ENCODE measurements around the gene PANK3. TPM values are rescaled to one million over a fixed set of nuclear protein-coding genes. Genes with fewer than 3 reads are reported as not detected.

The PANK3 gene
- total and polyA plus RNA-seq, 7 experiments from 2014 or later: 1.5 to 52.2 (median 36.0) TPM

- peaks cover 0 to 5% (median 0%) of the 10 kb centered on the region in 5 donors for H3K36me3 Mint-ChIP-seq
- peaks cover 8 to 20% (median 16%) of the 10 kb centered on the region in 7 donors for H3K4me1 Mint-ChIP-seq
- no peaks in the 10 kb centered on the region for H3K27me3 Mint-ChIP-seq
- ATAC-seq (peak; percentile 98), DNase-seq (peak in 7 of 9 donors; percentile 25 to 61 (median 55))
- Histone ChIP-seq H3K36me3 (ENCODE audit: control insufficient read depth in 2 of 3, insufficient read depth in 3 of 3, low read length in 3 of 3) (no peaks in the 10 kb centered on the region), H3K9me3 (ENCODE audit: control insufficient read depth in 2 of 3, low read length in 3 of 3) (no peaks in the 10 kb centered on the region), H3K27ac (ENCODE audit: low read depth, low read length) (peak overlapping the region; percentile 47), H3K4me1 (ENCODE audit: control insufficient read depth in 2 of 2, insufficient read depth in 2 of 2, low read length in 2 of 2) (peaks cover 4 to 9% of the 10 kb centered on the region in 2 donors), H3K4me3 (ENCODE audit: low read length) (peak overlapping the region; percentile 19), H3K27me3 (ENCODE audit: control insufficient read depth in 2 of 2, insufficient read depth in 2 of 2, low read length in 2 of 2) (no peaks in the 10 kb centered on the region)
- POLR2A ChIA-PET: interaction anchor here (1.1 kb wide), 1 partner anchor 29 kb away, joined by 6 read pairs; no protein-coding TSS in a partner anchor
- peaks cover 0 to 3% (median 0%) of the 10 kb centered on the region in 11 donors for H3K9me3 Mint-ChIP-seq
- peak overlapping the region in 8 of 10 donors; percentile 33 to 83 (median 68) for H3K4me3 Mint-ChIP-seq
- H3K27ac Mint-ChIP-seq: peak overlapping the region in 8 of 9 donors; percentile 62 to 89 (median 84)
- CTCF ChIA-PET: interaction anchor here (0.6 kb wide), 1 partner anchor 44 kb away, joined by 3 read pairs; no protein-coding TSS in a partner anchor
- intact Hi-C loops (cut with micrococcal nuclease): loop anchor here (1.0 to 5.0 kb wide), 5 partner anchors 34 to 970 kb away; partner anchors contain the start of genes PANK3 (in 1 of the 2), RARS1 (in 1 of the 2) and SPDL1 (in 1 of the 2)
Measured at GRCh38 chr5:168612996-168613395, 33.8 kb upstream of the PANK3 start.

- ChIA-PET POLR2A (interaction anchor here (0.6 to 1.1 kb wide), 2 partner anchors 28 to 51 kb away, joined by 4 to 6 read pairs; no protein-coding TSS in a partner anchor), CTCF (no interaction called here)
- H3K36me3 ChIP-seq (ENCODE audit: control insufficient read depth in 2 of 3, insufficient read depth in 3 of 3, low read length in 3 of 3): no peaks in the 10 kb centered on the region
- Mint-ChIP-seq H3K36me3 (peaks cover 0 to 5% (median 0%) of the 10 kb centered on the region in 5 donors), H3K9me3 (peaks cover 0 to 3% (median 0%) of the 10 kb centered on the region in 11 donors), H3K4me3 (no peak overlapping the region), H3K27ac (peak overlapping the region in 2 of 9 donors; percentile 26 to 83), H3K27me3 (no peaks in the 10 kb centered on the region), H3K4me1 (peaks cover 8 to 20% (median 16%) of the 10 kb centered on the region in 7 donors)
- intact Hi-C loops (cut with micrococcal nuclease): loop anchor here (5.0 kb wide), 2 partner anchors 65 to 445 kb away; no protein-coding TSS in a partner anchor
- no peak overlapping the region for H3K27ac ChIP-seq (ENCODE audit: low read depth, low read length)
- DNase-seq: no peak
- H3K9me3 ChIP-seq (ENCODE audit: control insufficient read depth in 2 of 3, low read length in 3 of 3): no peaks in the 10 kb centered on the region
- no peaks in the 10 kb centered on the region for H3K27me3 ChIP-seq (ENCODE audit: control insufficient read depth in 2 of 2, insufficient read depth in 2 of 2, low read length in 2 of 2)
- no peak for ATAC-seq
- peaks cover 4 to 9% of the 10 kb centered on the region in 2 donors for H3K4me1 ChIP-seq (ENCODE audit: control insufficient read depth in 2 of 2, insufficient read depth in 2 of 2, low read length in 2 of 2)
- no peak overlapping the region for H3K4me3 ChIP-seq (ENCODE audit: low read length)
Measured at GRCh38 chr5:168612123-168612522, 33.0 kb upstream of the PANK3 start.

- CTCF ChIA-PET: no interaction called here
- H3K4me1 ChIP-seq (ENCODE audit: control insufficient read depth in 2 of 2, insufficient read depth in 2 of 2, low read length in 2 of 2): peaks cover 4 to 9% of the 10 kb centered on the region in 2 donors
- Mint-ChIP-seq H3K9me3 (peaks cover 0 to 3% (median 0%) of the 10 kb centered on the region in 11 donors), H3K27ac (no peak overlapping the region), H3K4me1 (peaks cover 8 to 20% (median 16%) of the 10 kb centered on the region in 7 donors), H3K36me3 (peaks cover 0 to 5% (median 0%) of the 10 kb centered on the region in 5 donors), H3K27me3 (no peaks in the 10 kb centered on the region), H3K4me3 (no peak overlapping the region)
- H3K27me3 ChIP-seq (ENCODE audit: control insufficient read depth in 2 of 2, insufficient read depth in 2 of 2, low read length in 2 of 2): no peaks in the 10 kb centered on the region
- intact Hi-C loops (cut with micrococcal nuclease): loop anchor here (5.0 kb wide), 2 partner anchors 66 to 444 kb away; no protein-coding TSS in a partner anchor
- DNase-seq: no peak
- POLR2A ChIA-PET: no interaction called here
- H3K9me3 ChIP-seq (ENCODE audit: control insufficient read depth in 2 of 3, low read length in 3 of 3): no peaks in the 10 kb centered on the region
- H3K36me3 ChIP-seq (ENCODE audit: control insufficient read depth in 2 of 3, insufficient read depth in 3 of 3, low read length in 3 of 3): no peaks in the 10 kb centered on the region
- H3K27ac ChIP-seq (ENCODE audit: low read depth, low read length): no peak overlapping the region
- ATAC-seq: no peak
- no peak overlapping the region for H3K4me3 ChIP-seq (ENCODE audit: low read length)
Measured at GRCh38 chr5:168611165-168611564, 32.0 kb upstream of the PANK3 start.

GRCh38 chr5:168609806-168610482 lies 30.8 kb upstream of the PANK3 start:
- POLR2A ChIA-PET: interaction anchor here (1.4 kb wide), 1 partner anchor 30 kb away, joined by 3 read pairs; no protein-coding TSS in a partner anchor
- Mint-ChIP-seq H3K27me3 (peaks cover 0 to 4% (median 0%) of the 10 kb centered on the region in 5 donors), H3K4me3 (no peak overlapping the region), H3K9me3 (peaks cover 0 to 3% (median 0%) of the 10 kb centered on the region in 11 donors), H3K36me3 (peaks cover 0 to 5% (median 0%) of the 10 kb centered on the region in 5 donors), H3K27ac (no peak overlapping the region), H3K4me1 (peaks cover 8 to 20% (median 16%) of the 10 kb centered on the region in 7 donors)
- Histone ChIP-seq H3K27ac (ENCODE audit: low read depth, low read length) (no peak overlapping the region), H3K4me1 (ENCODE audit: control insufficient read depth in 2 of 2, insufficient read depth in 2 of 2, low read length in 2 of 2) (peaks cover 4 to 9% of the 10 kb centered on the region in 2 donors), H3K9me3 (ENCODE audit: control insufficient read depth in 2 of 3, low read length in 3 of 3) (no peaks in the 10 kb centered on the region), H3K36me3 (ENCODE audit: control insufficient read depth in 2 of 3, insufficient read depth in 3 of 3, low read length in 3 of 3) (no peaks in the 10 kb centered on the region), H3K4me3 (ENCODE audit: low read length) (no peak overlapping the region), H3K27me3 (ENCODE audit: control insufficient read depth in 2 of 2, insufficient read depth in 2 of 2, low read length in 2 of 2) (no peaks in the 10 kb centered on the region)
- intact Hi-C loops (cut with micrococcal nuclease): loop anchor here (5.0 kb wide), 2 partner anchors 67 to 443 kb away; no protein-coding TSS in a partner anchor
- DNase-seq (no peak), ATAC-seq (no peak)
- CTCF ChIA-PET: no interaction called here

GRCh38 chr5:168608821-168609220 lies 29.7 kb upstream of the PANK3 start:
- no peaks in the 10 kb centered on the region for H3K9me3 Mint-ChIP-seq
- H3K27ac Mint-ChIP-seq: peak overlapping the region in 1 of 9 donors; percentile 15
- Histone ChIP-seq H3K27me3 (ENCODE audit: control insufficient read depth in 2 of 2, insufficient read depth in 2 of 2, low read length in 2 of 2) (no peaks in the 10 kb centered on the region), H3K27ac (ENCODE audit: low read depth, low read length) (no peak overlapping the region), H3K9me3 (ENCODE audit: control insufficient read depth in 2 of 3, low read length in 3 of 3) (no peaks in the 10 kb centered on the region), H3K36me3 (ENCODE audit: control insufficient read depth in 2 of 3, insufficient read depth in 3 of 3, low read length in 3 of 3) (no peaks in the 10 kb centered on the region), H3K4me1 (ENCODE audit: control insufficient read depth in 2 of 2, insufficient read depth in 2 of 2, low read length in 2 of 2) (peaks cover 4 to 9% of the 10 kb centered on the region in 2 donors), H3K4me3 (ENCODE audit: low read length) (no peak overlapping the region)
- H3K36me3 Mint-ChIP-seq: peaks cover 0 to 5% (median 0%) of the 10 kb centered on the region in 5 donors
- no peak for ATAC-seq
- H3K27me3 Mint-ChIP-seq: peaks cover 0 to 9% (median 1%) of the 10 kb centered on the region in 5 donors
- intact Hi-C loops (cut with micrococcal nuclease): no loop called here
- POLR2A ChIA-PET: no interaction called here
- CTCF ChIA-PET: no interaction called here
- no peak for DNase-seq
- H3K4me1 Mint-ChIP-seq: peaks cover 8 to 18% (median 15%) of the 10 kb centered on the region in 7 donors
- H3K4me3 Mint-ChIP-seq: no peak overlapping the region

GRCh38 chr5:168608386-168608785 lies 29.2 kb upstream of the PANK3 start:
- ATAC-seq: no peak
- Mint-ChIP-seq H3K27ac (no peak overlapping the region), H3K27me3 (peaks cover 0 to 9% (median 4%) of the 10 kb centered on the region in 5 donors), H3K4me3 (no peak overlapping the region), H3K36me3 (peaks cover 0 to 5% (median 0%) of the 10 kb centered on the region in 5 donors), H3K9me3 (no peaks in the 10 kb centered on the region), H3K4me1 (peaks cover 8 to 15% (median 14%) of the 10 kb centered on the region in 7 donors)
- H3K9me3 ChIP-seq (ENCODE audit: control insufficient read depth in 2 of 3, low read length in 3 of 3): no peaks in the 10 kb centered on the region
- ChIA-PET CTCF (no interaction called here), POLR2A (no interaction called here)
- no peak overlapping the region for H3K27ac ChIP-seq (ENCODE audit: low read depth, low read length)
- intact Hi-C loops (cut with micrococcal nuclease): no loop called here
- H3K27me3 ChIP-seq (ENCODE audit: control insufficient read depth in 2 of 2, insufficient read depth in 2 of 2, low read length in 2 of 2): no peaks in the 10 kb centered on the region
- no peak for DNase-seq
- no peak overlapping the region for H3K4me3 ChIP-seq (ENCODE audit: low read length)
- H3K4me1 ChIP-seq (ENCODE audit: control insufficient read depth in 2 of 2, insufficient read depth in 2 of 2, low read length in 2 of 2): peaks cover 4 to 8% of the 10 kb centered on the region in 2 donors
- H3K36me3 ChIP-seq (ENCODE audit: control insufficient read depth in 2 of 3, insufficient read depth in 3 of 3, low read length in 3 of 3): no peaks in the 10 kb centered on the region
